ENCODE measurements around the gene NDUFS6. TPM values are rescaled to one million over a fixed set of nuclear protein-coding genes. Genes with fewer than 3 reads are reported as not detected.
A peak's percentile ranks its signal among the peaks of the same experiment; 100 is the strongest.
"Not testable (repeated sequence)": the region's sequence is repeated elsewhere in the genome, so short reads cannot be mapped to it uniquely, and the experiment has no call there.

NDUFS6 gene
- total RNA-seq, 2 donors from 2014 or later = 31.8 to 50.4 TPM

DNA sequence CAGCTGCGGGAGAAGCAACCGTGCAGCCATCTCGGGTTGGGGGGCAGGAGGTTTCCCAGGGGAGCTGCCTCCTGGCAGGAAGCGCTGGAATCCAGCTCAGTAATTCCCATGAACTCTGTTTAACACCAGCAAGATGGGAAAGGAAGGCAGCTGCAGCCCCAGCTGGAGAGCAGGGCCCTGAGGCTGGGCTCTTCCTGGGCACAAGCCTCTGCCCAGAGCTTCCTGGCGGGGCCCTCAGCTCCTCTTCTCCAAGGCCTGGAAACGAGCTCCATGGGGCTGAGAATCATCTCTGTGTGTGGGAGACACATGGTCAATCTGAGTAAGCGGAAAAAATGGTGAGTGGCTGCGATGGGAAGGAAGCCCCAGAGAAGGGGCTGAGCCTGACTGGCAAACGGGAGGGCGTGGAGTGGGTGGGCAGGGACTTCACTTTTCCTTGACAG lies 7.9 kb upstream of the NDUFS6 start:
- peak in 1 of 2 donors; percentile 8 for DNase-seq
- intact Hi-C loops (cut with DNase I, micrococcal nuclease) = no loop called here
- ATAC-seq = no peak

DNA sequence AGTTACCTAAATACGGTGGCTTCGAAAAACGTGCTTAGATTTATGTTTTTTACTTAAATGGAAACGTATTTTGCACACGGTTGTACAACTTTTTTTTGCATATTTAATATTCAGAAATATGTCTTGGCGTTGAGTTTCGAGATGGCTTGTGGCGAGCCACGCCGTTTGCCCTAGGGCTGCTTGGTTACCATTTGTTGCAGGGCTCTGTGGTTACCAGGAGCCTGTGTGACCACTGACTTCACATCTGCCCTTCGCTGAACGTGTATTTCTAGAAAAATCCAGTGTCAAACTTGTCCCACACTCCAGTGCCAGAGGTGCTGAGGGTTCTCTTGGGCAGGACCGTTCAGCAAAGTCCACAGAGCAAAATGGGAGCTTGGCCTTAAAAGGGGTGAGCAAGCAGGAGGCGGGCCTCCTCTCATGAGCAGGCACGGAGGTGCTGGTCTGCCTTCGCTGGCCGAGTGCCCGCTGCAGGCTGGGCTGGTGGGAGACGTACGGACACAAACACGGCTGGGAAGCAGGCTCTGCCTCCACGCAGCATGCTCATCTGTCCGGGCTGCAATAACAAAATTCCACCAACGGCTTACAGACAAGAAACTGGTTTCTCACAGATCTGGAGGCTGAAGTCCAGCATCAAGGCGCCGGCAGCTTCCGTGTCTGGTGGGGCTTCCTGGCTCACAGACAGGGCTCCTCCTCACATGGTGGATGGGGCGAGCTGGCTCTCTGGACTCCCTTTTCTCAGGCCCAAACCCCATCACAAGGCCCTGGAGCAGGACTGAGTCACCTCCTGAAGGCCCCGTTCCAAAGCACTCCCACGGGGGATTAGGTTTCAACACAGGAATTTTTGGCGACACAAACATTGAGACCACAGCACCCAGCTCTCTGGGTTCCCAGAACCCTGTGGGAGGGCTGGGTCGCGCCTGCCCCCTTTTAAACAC lies 7.0 kb upstream of the NDUFS6 start:
- DNase-seq = peak in 1 of 2 donors; percentile 17
- intact Hi-C loops (cut with DNase I, micrococcal nuclease) = no loop called here
- ATAC-seq = peak; percentile 46

DNA sequence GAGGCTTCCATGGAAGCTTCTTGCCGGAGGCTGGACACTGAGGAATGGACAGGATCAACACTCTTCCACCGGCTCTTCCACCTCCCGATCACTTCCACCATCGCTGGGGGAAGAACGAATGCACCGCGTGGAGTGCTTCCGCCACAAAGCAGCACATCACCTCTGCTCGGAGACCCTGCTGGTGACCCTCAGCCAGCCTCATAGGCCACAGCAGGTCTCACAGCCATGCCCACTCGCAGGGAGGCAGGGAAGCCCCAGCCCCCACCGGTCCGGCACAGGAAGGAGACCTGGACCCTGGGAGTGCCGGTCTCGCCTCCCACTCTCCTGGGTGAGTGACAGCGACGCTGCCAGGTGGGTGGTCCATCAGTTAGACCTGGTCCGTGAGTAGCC lies 6.3 kb upstream of the NDUFS6 start:
- ATAC-seq (no peak), DNase-seq (no peak)
- intact Hi-C loops (cut with DNase I, micrococcal nuclease) = no loop called here

DNA sequence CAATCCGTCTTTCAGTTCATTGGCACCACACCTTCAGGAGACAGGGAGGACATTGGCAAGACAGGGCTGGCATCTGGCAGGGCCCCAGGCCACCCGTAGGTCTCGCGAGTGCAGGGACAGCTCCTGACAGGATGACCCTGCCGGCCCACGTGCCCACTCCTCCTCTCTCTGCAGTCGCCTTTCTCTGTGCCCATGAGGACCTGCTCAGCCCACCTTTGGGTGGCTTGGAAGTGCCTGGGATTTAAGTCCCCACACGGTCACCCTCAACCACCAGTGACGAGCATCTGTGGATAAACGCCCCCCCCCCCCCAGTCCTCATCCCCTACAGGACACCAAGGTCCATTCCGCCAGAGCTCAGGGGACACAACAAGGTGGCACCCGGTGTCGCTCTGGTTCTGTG lies 5.7 kb upstream of the NDUFS6 start:
- DNase-seq (no peak), ATAC-seq (no peak)
- intact Hi-C loops (cut with DNase I, micrococcal nuclease) = no loop called here

DNA sequence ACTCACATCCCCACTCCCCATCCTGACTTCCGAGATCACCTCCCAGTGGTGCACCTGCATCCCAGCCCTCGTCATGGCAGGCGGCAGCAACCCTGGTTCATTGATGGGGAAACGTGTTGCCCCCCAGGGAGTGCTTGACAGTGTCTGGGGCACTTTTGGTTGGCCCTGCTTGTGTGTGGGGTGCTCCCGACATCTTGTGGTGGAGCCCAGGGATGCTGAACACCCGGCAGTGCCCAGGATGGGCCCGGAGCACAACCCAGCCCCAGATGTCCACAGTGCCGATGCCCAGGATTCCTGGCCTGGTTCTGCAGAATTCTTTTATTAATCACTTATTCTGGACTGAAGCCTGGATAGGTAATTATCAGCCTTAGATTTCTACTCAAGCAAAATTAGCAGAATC lies 5.3 kb upstream of the NDUFS6 start:
- ATAC-seq = no peak
- DNase-seq = no peak
- intact Hi-C loops (cut with DNase I, micrococcal nuclease) = no loop called here

DNA sequence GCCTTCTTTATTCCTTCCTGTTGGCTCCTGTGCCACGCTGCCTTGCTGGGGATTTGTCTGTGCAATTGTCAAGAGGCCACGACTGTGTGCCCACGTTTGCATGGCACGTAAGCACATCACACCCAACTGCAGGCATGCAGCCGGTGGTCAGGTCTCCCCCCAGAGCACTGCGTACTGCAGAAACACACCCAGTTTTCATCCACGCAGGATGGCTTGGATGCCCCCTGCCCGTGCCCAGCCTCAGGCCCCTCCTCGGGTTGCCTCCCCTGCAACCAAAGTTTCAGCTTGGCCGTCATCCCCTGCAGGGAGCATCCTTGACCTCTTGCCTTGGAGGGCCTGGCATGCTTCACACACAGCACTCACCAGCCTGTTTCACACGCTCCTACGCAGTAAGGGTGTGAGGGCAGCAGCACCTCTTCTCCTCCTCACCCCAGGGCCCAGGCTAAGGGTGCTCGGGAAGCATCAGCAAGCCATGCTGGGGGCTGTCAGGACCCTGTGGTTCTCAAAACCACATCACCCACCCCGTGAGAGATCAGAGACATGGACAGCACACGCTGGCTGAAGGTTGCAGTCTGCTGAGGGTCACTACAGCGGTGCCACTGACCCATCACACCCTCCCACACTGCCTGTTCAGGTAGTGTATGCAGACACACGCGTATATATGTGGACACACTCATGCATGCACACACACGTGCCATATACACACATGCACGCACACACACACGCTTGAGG lies 4.7 kb upstream of the NDUFS6 start:
- no peak for DNase-seq
- intact Hi-C loops (cut with DNase I, micrococcal nuclease) = no loop called here
- ATAC-seq = no peak

DNA sequence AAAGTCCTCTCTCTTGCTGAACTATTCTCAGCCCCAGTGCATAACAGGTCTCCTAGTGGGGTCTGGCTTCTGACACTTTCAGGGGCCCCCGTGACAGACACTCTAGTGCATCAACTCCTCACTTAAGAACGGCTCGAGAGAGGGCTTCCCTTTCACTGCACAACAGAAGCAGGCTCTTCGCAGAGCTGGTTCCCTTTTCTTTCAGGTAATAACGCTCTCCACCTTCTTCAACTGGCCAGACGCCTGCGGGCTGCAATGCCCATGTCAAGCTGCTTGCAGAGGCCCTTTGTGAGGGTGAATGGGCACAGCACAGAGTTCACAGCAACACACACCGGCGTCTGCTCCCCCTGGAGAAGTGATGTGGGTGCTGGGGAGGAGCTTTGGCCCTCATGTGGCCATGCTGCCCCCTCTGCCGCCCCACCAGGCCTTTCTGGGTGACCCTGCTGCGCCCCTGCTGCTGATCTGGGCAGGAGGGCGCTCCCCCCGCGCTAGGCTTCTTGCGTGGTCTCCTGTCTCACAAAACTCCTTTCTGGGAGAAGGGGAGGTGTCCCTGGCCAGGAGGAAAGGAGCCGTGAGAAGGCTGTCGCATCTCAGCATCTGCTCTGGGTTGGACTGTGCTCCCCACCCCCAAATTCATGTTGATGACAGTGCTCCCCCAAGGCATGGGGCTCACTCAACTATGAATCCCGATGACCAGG lies 4.0 kb upstream of the NDUFS6 start:
- ATAC-seq (no peak), DNase-seq (no peak)
- intact Hi-C loops (cut with DNase I, micrococcal nuclease) = no loop called here

DNA sequence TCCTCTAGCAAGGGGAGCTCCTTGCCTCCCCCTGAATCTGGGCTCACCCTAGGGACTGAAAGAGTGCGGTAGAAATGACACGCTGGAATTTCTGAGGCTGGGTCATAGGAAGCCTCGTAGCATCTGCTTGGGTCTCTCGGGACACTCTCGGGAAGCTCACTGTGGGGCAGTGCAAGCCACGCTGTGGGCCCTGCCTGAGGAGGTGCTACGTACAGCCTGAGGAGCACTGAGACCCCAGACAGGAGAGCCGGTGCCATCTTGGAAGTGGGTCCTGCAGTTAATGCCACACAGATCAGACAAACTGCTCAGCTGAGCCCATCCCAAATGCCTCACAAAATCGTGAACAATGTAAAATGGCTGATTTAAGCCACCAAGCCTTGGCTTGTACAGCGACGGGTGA lies 3.4 kb upstream of the NDUFS6 start:
- DNase-seq (no peak), ATAC-seq (no peak)
- intact Hi-C loops (cut with DNase I, micrococcal nuclease) = no loop called here

DNA sequence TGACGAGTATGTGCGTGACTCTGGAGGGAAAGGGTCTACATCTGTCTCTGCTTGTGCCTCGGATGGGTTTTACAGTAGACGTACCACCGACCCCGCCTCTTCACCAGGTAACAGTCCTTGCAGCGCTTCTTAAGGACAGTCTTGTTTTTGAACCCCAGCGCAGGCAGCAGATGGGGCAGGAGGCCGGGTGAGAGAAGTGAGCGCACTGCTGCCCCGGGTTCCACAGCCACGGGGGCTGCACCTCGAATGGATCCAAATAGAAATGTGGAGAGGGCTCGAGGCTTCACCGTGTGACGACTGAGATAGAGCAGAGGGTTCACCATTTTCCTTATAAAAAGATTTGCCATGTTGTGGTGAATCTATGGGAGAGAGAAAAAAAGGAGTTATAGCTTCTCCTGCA lies 2.6 kb upstream of the NDUFS6 start:
- not testable (repeated sequence) for ATAC-seq

DNA sequence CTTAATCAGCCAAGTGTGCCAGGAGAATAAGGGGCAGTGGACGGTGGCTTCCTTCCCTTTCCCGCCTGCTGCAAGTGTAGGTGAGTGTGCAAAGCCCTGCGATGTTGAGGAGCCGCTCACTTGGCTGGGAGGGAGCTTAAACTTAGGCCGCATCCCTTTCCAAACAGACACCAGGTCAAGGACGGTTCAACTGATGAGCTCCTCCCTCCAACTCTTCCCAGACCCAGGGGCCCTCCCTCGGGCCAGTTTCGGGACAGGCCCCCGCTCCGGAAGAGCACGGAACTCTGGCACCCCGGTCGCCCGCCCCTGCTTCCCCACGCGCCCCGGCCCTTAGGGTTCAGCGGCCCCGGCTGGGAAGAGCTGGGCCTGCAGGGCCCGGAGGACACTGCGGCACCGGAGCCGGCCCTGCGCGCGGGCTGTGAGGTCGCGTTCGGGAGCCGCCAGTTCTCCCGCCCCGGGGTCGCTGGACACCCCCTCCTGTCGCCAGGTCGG lies 2.1 kb upstream of the NDUFS6 start:
- no peak for DNase-seq
- intact Hi-C loops (cut with DNase I, micrococcal nuclease) = no loop called here
- ATAC-seq = peak; percentile 41

More for the DNA sequence above, 2.6 kb upstream of the NDUFS6 start:
- DNase-seq; intact Hi-C loops (cut with DNase I, micrococcal nuclease): not testable (repeated sequence)

DNA sequence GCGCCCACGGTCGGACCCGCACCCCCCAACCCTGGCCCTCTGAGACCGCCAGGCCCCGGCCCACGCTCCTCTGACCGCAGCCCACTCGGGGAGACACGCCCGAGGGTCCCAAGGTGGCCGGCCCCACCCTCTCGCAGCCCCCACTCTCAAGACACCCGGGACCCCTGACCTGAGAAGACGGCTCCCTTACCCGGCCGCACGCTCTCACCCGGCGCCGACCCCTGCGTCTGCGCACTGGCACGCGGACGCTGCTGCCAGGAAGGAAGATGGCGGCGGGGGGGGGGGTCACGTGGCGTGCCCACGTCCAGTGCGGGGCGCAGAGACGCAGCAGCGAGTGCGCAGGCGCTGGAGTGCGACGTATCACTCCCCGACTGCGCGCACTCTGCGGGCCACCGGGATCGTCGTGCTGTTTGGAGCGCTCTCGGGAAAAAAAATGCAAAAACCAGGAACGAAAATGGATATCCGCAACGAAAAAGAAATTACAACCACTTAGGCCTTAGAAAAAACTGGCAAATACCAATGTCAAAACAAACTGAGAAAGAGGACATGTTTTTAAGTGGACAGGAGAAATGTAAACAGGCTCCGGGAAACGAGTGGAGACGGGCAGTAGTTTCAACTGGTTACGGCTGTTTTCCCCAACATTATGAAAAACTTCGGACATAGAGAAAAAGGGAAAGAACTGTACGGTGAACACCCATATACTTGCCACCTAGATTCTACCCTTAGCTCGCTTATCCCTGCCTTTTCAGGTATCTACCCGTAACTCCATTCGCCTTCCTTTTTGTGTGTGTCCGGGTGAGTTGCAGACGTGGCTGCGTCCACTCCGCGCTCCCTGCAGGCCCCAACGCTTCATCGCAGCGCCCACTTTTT lies 1.4 kb upstream of the NDUFS6 start, which contains the start of gene MRPL36:
TSS of gene MRPL36 (minus strand) at position 236 of the 870 bp plus-strand sequence. CDS start 902 bp downstream, outside the sequence.
- peak; percentile 85 for ATAC-seq
- peak; percentile 88 to 96 for DNase-seq
- intact Hi-C loops (cut with DNase I, micrococcal nuclease) = no loop called here

DNA sequence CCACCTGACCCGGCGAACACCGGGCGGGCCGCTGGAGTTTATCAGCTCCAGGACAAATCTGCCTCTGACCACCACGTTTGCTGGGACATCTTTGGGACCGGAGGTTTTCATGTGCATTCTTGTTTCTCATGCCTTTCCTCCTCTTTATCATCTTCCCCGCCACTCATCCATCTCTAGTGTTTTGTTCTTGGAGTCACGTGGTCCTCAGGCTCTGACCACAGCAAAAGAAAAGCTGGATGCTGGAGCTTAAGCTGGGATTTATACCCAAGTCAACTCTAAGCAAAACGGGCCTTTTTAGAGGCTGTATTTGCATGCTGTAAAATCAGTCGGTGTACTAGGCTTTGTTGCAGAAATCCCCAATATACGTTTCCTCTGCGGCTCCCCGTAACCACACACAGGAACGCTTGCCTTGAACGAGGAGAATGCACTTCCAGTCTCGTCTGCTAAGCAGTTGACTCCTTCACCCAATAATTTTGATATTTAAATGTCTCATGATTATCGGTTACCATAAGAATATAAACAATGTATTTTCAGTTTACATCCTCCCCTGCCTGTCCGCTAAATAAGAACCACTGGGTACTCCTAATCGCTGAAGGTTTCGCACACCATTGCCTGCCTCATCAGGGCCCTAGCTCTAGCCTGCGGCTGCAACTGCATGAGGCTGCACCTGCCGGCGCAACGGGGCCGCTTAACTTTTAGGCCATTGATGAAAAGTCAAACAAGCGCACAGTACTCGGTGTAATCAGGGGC lies 560 bp upstream of the NDUFS6 start:
- ATAC-seq = peak; percentile 48
- peak; percentile 41 to 42 for DNase-seq
- intact Hi-C loops (cut with DNase I, micrococcal nuclease) = no loop called here

DNA sequence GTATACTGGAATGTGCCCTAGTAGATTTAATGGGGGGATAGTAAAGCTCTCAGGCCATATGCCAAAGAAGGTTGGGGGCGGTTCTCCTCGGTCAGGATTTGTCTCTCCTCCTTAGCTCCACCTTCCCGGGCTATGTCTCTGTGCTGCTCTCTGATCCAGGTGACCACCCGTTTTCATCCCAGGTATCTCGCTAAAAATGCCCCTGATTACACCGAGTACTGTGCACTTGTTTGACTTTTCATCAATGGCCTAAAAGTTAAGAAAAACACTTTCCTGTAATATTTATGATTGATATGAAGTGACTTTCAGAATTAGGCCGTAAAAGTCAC lies 724 bp downstream of the NDUFS6 start:
- DNase-seq = peak in 1 of 2 donors; percentile 31
- ATAC-seq = peak; percentile 15
- intact Hi-C loops (cut with DNase I, micrococcal nuclease) = no loop called here

DNA sequence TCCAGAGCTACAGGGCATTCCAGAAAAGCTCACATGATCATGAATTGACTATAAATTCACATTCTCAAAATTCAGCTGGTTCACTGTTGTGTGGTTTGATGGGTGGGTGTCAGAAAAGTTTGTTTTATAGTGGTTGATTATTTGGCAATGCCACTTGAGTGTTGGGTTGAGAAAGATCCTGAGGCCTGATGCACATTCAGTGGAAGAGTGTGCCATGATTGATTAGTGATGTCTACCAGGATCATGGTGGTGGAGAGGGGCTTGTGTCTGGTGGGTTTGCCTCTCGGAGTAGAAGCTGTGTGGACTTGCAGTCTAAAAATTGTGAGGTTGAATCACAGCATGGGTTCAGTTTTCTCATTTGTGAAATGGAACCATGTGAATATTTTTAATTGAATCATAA lies 2.0 kb downstream of the NDUFS6 start:
- DNase-seq (no peak), ATAC-seq (no peak)
- intact Hi-C loops (cut with DNase I, micrococcal nuclease) = no loop called here

DNA sequence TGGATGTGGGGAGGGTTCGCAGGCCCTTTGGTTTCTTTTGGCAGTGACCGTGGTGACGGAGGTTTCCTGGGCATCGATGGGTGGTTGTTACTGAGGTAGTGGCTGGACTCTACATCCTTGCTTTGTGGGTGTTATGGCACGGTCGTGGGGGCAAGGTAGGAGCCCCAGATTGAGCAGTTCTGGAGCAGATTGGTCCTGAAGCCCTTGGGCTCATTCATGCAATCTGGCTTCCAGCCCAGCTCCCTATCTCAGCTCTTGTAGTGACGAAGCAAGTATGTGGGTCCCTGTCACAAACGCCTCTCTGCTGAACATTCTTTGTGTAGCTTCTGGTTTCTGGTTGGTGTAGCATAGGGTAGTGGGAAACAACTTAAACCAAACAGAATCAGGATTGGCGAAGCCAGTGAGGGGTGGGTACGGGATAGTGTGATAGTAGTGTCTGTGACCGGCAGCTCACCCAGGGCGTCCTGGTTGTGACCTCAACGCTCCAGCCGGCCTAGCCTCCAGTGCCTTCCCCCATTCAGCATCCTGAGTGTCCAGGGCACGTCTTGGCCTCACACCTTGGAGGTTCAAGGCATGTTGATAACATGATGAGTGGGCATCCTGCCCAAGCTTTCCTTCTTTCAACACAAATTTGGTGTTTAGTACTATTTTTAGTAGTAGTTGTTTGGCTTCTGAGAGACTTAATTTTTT lies 2.9 kb downstream of the NDUFS6 start:
- ATAC-seq (no peak), DNase-seq (no peak)
- intact Hi-C loops (cut with DNase I, micrococcal nuclease) = no loop called here

DNA sequence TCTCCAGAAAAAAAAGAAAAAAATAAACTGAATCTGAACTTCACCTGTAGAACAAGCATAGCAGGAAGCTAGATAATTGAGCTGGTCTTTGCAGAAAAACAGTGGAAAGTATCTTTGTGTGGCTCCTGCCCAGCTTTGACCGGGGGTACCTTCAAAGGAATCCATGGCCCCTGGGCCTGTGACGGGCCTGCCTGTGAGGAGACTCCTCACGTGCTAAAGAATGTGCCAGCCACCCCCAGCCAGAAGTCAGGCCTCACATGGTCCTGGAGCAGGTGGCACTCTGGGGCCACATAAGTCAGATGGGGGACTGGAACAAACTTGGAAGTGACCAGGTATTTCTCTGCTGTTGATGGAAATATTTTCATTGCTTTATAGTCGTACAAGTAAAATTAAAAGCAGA lies 4.1 kb downstream of the NDUFS6 start:
- intact Hi-C loops (cut with DNase I, micrococcal nuclease) = no loop called here
- ATAC-seq = no peak

DNA sequence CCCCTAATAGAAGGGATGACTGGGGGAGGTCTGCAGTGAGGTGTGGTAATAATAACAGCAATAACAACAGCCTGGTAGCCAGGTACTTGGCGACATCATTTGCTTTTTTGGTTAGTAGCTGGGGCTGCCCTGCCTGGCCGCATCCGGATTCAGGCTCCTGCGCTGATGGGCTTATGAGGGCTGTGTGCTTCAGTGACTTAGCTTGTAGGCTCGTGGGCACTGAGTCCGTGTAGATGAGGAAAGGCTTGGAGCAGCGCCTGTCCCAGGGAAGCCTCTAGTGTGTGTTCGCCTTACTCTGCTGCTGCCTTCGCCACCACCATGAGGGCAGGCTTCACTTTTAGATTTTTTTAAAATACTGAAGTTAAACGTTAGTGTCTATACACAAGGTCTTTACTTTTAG lies 4.5 kb downstream of the NDUFS6 start:
- intact Hi-C loops (cut with DNase I, micrococcal nuclease) = no loop called here
- no peak for DNase-seq
- ATAC-seq = no peak

More for the DNA sequence above, 4.1 kb downstream of the NDUFS6 start:
- no peak for DNase-seq

Measured in left colon (tissue), 2 donors.